ENCODE measurements around the gene DUOXA2.

DNA sequence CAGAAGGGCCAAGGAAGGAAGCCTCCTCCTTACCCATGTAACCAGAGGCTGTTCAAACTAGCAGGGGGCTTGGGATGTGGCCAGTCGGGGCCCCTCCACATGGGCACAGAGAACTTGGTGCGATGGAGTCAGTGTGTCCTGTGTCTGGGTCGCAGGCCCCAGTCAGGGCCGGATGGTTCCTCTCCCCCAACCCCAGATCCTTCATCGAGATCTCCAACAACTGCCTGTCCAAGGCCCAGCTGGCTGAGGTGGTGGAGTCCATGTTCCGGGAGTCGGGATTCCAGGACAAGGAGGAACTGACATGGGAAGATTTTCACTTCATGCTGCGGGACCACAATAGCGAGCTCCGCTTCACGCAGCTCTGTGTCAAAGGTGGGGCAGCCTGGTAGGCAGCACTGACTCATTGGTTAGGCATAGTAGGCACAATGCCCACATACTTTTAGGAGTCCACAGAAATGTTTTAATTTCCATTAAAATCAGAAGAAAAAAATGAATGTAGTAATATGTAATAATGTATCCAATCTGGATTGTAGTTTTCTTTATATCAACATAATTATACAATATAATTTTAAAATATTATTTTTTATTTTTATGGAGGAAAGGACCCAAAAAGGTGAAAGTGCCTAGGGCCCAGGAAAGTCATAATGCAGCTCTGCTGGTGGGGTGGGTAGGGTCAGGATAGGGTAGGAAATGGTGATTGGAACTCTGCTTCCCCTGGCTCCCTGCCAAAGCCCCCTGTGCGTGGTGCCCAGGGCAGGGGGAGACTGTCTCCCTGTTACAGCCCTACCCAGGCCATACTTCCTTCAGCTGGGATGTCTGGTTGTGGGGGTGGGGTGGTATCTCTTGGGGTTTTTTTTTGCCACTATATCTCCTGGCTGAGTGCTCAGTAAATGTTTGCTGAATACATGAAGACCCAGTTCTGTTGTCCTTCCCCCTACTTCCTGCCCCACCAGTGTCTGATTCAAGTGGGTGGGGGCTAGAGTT lies 34.2 kb downstream of the DUOXA2 start:
- TF ChIP-seq, protein P1, sequence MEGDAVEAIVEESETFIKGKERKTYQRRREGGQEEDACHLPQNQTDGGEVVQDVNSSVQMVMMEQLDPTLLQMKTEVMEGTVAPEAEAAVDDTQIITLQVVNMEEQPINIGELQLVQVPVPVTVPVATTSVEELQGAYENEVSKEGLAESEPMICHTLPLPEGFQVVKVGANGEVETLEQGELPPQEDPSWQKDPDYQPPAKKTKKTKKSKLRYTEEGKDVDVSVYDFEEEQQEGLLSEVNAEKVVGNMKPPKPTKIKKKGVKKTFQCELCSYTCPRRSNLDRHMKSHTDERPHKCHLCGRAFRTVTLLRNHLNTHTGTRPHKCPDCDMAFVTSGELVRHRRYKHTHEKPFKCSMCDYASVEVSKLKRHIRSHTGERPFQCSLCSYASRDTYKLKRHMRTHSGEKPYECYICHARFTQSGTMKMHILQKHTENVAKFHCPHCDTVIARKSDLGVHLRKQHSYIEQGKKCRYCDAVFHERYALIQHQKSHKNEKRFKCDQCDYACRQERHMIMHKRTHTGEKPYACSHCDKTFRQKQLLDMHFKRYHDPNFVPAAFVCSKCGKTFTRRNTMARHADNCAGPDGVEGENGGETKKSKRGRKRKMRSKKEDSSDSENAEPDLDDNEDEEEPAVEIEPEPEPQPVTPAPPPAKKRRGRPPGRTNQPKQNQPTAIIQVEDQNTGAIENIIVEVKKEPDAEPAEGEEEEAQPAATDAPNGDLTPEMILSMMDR (IDR thresholded peaks at IDR 0.05) = no peak
- TF ChIP-seq POLR2A (IDR thresholded peaks at IDR 0.05) = no peak
